ENCODE results near the gene TSPYL1.
A peak's percentile ranks its signal among the peaks of the same experiment; 100 is the strongest.
"Not testable (repeated sequence)": the region's sequence is repeated elsewhere in the genome, so short reads cannot be mapped to it uniquely, and the experiment has no call there.

Gene TSPYL1

GRCh38 chr6:116279232-116280160 is at the start of gene TSPYL1:
TSS of gene TSPYL1 (minus strand) at chr6:116279930. CDS start at chr6:116279830, 100 bp downstream.
- DNase-seq (ENCODE audit: low read depth), result peak; percentile 93

- DNase-seq (ENCODE audit: low read depth), result peak; percentile 11
These were observed 49.4 kb upstream of the TSPYL1 start for GRCh38 chr6:116329156-116329555.

GRCh38 chr6:116328528-116328903 is 48.8 kb upstream of the TSPYL1 start:
- no peak for DNase-seq (ENCODE audit: low read depth)

- no peak for DNase-seq (ENCODE audit: low read depth)
These were observed 48.2 kb upstream of the TSPYL1 start for GRCh38 chr6:116327803-116328527.

GRCh38 chr6:116326996-116327395 is 47.3 kb upstream of the TSPYL1 start:
- no peak for DNase-seq (ENCODE audit: low read depth)

GRCh38 chr6:116326181-116326671 is 46.5 kb upstream of the TSPYL1 start:
- no peak for DNase-seq (ENCODE audit: low read depth)

- not testable (repeated sequence) for DNase-seq (ENCODE audit: low read depth)
These were observed 46.0 kb upstream of the TSPYL1 start for GRCh38 chr6:116325634-116326132.

- no peak for DNase-seq (ENCODE audit: low read depth)
These were observed 44.1 kb upstream of the TSPYL1 start for GRCh38 chr6:116323863-116324262.

GRCh38 chr6:116321933-116322332 is 42.2 kb upstream of the TSPYL1 start:
- DNase-seq (ENCODE audit: low read depth), result not testable (repeated sequence)

GRCh38 chr6:116316772-116317467 is 37.2 kb upstream of the TSPYL1 start:
- no peak for DNase-seq (ENCODE audit: low read depth)

GRCh38 chr6:116314878-116315277 is 35.1 kb upstream of the TSPYL1 start:
- DNase-seq (ENCODE audit: low read depth), result no peak

GRCh38 chr6:116314218-116314617 is 34.5 kb upstream of the TSPYL1 start:
- DNase-seq (ENCODE audit: low read depth), result no peak

GRCh38 chr6:116313101-116313776 is 33.5 kb upstream of the TSPYL1 start:
- DNase-seq (ENCODE audit: low read depth), result no peak

- no peak for DNase-seq (ENCODE audit: low read depth)
These were observed 29.9 kb upstream of the TSPYL1 start for GRCh38 chr6:116309657-116310056.

GRCh38 chr6:116309001-116309400 is 29.3 kb upstream of the TSPYL1 start:
- no peak for DNase-seq (ENCODE audit: low read depth)

- DNase-seq (ENCODE audit: low read depth), result no peak
These were observed 27.9 kb upstream of the TSPYL1 start for GRCh38 chr6:116307633-116308032.

GRCh38 chr6:116307001-116307400 is 27.3 kb upstream of the TSPYL1 start:
- no peak for DNase-seq (ENCODE audit: low read depth)

- no peak for DNase-seq (ENCODE audit: low read depth)
These were observed 24.9 kb upstream of the TSPYL1 start for GRCh38 chr6:116304538-116305097.

GRCh38 chr6:116301104-116301503 is 21.4 kb upstream of the TSPYL1 start:
- no peak for DNase-seq (ENCODE audit: low read depth)

- DNase-seq (ENCODE audit: low read depth), result no peak
These were observed 20.8 kb upstream of the TSPYL1 start for GRCh38 chr6:116300566-116300965.

GRCh38 chr6:116298973-116299372 is 19.2 kb upstream of the TSPYL1 start:
- no peak for DNase-seq (ENCODE audit: low read depth)

Data from HS-27A (cell line).